Upper lobe of right lung (tissue), 1 donor: Measurements from ENCODE around the gene SLC22A4. TPM values are rescaled to one million over a fixed set of nuclear protein-coding genes. Genes with fewer than 3 reads are reported as not detected.

Experiments
- ATAC-seq: fragments of 200-7000 bp; cut with Tn5 transposase; one replicate; pipeline ENCODE4 v1.9.1; 2020; ENCODE audit warnings: mild to moderate bottlenecking, moderate library complexity
- DNase-seq: peaks from one replicate; pipeline ENCODE4 v3.0.0-alpha.2; 2020
- H3K27ac ChIP-seq: fragments of 200-600 bp; one replicate; pipeline ENCODE4 v1.8.0; 2022
- H3K27me3 ChIP-seq: fragments of 200-600 bp; one replicate; pipeline ENCODE4 v1.8.0; 2022; ENCODE audit warnings: mild to moderate bottlenecking
- H3K36me3 ChIP-seq: fragments of 200-600 bp; one replicate; pipeline ENCODE4 v1.8.0; 2022
- H3K4me1 ChIP-seq: fragments of 200-600 bp; one replicate; pipeline ENCODE4 v1.8.0; 2022
- H3K4me3 ChIP-seq: fragments of 200-600 bp; one replicate; pipeline ENCODE4 v1.8.0; 2022; ENCODE audit warnings: mild to moderate bottlenecking
- H3K9me3 ChIP-seq: fragments of 200-600 bp; one replicate; pipeline ENCODE4 v1.8.0; 2022
- intact Hi-C: fragments of 100-400 bp; cut with DNase I; formaldehyde crosslinking; loops from one replicate; pipeline ENCODE4 v1.11.0; 2022
- microRNA-seq: library from miRNA; unstranded; fragments of <30 nt; microRNA quantifications from one replicate; pipeline ENCODE4 v1.2.0, GENCODE V29; 2020; ENCODE audit warnings: borderline microRNAs expressed
- total RNA-seq: library from RNA; stranded (reverse); fragmentation: NEBNext Ultra II Directional; extraction: Animal tissue kit (Norgen Biotek cat#: 25700); gene quantifications from one replicate; pipeline ENCODE4 v1.2.1, GENCODE V29; 2021
- TF ChIP-seq, protein P1 (sequence below): fragments of 200-600 bp; IDR thresholded peaks from one replicate; pipeline ENCODE4 v1.8.0; 2022; ENCODE audit warnings: antibody characterized with exemption
- donor health status: DM: no; HTN: yes; CAD: no; lungs with severe emphysema.

The SLC22A4 gene
- total RNA-seq, 1 donor from 2014 or later: 1.8 TPM

DNA sequence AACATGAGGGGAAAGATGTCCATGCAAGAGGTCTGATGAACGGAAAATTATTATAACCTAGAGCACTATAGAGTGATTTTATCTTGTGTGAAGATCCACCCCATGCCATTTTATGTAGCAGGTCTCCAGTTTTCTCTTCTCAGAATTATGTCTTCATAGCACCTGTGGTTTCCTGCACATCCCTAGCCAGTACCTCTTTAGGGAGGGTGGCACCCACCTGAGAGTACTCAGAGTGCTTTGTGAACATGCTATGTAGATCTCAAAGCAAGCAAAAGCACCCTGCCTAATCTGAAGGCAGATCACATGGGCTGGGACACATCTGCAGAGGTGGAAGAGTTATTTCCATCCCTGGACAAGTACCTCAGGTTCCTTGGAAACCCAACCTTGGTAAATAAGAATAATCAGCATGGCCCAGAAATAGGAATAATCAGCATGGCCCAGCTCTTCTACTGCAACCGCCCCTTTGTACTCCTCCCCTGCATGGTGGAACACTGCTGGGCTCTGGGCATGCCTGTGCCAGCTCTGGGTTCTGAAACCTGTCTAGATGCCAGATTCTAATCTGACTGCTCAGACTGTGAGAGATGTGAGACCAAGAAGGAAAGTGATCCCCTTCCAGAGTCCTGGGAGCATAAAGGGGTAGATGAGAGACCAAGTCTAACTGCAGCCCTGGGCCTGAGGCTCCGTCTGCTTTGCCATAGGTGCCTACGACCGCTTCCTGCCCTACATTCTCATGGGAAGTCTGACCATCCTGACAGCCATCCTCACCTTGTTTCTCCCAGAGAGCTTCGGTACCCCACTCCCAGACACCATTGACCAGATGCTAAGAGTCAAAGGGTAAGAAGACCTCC lies 99.0 kb downstream of the SLC22A4 start:
- DNase-seq (no peak), ATAC-seq (no peak)
- Histone ChIP-seq H3K27ac (no peak overlapping the region), H3K4me3 (no peak overlapping the region), H3K4me1 (peaks cover 19% of the 10 kb centered on the region), H3K36me3 (peaks cover 39% of the 10 kb centered on the region), H3K9me3 (no peaks in the 10 kb centered on the region), H3K27me3 (no peaks in the 10 kb centered on the region)
- intact Hi-C loops: no loop called here
- TF ChIP-seq, protein P1, sequence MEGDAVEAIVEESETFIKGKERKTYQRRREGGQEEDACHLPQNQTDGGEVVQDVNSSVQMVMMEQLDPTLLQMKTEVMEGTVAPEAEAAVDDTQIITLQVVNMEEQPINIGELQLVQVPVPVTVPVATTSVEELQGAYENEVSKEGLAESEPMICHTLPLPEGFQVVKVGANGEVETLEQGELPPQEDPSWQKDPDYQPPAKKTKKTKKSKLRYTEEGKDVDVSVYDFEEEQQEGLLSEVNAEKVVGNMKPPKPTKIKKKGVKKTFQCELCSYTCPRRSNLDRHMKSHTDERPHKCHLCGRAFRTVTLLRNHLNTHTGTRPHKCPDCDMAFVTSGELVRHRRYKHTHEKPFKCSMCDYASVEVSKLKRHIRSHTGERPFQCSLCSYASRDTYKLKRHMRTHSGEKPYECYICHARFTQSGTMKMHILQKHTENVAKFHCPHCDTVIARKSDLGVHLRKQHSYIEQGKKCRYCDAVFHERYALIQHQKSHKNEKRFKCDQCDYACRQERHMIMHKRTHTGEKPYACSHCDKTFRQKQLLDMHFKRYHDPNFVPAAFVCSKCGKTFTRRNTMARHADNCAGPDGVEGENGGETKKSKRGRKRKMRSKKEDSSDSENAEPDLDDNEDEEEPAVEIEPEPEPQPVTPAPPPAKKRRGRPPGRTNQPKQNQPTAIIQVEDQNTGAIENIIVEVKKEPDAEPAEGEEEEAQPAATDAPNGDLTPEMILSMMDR: no peak

Small RNAs within 50 kb of the gene (microRNA-seq; reads per million reads assigned to microRNA genes)
- gene MIR3936: not detected

Other genes with a start within 250 kb of the SLC22A4 start
- not detected for gene IL3, start 233.7 kb upstream of the SLC22A4 start, total RNA-seq
- 7.1 TPM for gene CSF2, start 220.6 kb upstream of the SLC22A4 start, total RNA-seq
- gene P4HA2, start 66.5 kb upstream of the SLC22A4 start, total RNA-seq: 79.0 TPM
- 7.4 TPM for gene PDLIM4, start 36.7 kb upstream of the SLC22A4 start, total RNA-seq
- gene SLC22A5, start 75.3 kb downstream of the SLC22A4 start, total RNA-seq: 10.2 TPM
- 59.5 TPM for gene IRF1, start 196.4 kb downstream of the SLC22A4 start, total RNA-seq
- gene IL5, start 249.1 kb downstream of the SLC22A4 start, total RNA-seq: not detected